ENCODE measurements around the gene DNASE1L2.
"Not testable (repeated sequence)": the region's sequence is repeated elsewhere in the genome, so short reads cannot be mapped to it uniquely, and the experiment has no call there.

The DNASE1L2 gene

DNA sequence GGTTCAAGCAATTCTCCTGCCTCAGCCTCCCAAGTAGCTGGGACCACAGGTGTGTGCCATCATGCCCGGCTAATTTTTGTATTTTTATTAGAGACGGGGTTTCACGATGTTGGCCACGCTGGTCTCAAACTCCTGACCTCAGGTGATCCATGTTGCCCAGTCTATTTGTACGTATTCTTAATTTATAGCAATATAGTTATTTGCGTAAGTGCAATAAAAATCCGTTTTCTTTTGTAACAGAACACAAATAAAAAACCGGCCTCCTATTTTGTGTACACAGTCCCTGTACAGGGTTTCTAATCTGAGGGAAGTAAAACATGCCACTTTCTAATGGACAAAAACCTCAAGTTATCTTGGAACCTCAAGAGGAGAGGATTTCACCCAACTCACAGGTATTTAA is 24.0 kb downstream of the DNASE1L2 start:
- TF ChIP-seq, protein P1, sequence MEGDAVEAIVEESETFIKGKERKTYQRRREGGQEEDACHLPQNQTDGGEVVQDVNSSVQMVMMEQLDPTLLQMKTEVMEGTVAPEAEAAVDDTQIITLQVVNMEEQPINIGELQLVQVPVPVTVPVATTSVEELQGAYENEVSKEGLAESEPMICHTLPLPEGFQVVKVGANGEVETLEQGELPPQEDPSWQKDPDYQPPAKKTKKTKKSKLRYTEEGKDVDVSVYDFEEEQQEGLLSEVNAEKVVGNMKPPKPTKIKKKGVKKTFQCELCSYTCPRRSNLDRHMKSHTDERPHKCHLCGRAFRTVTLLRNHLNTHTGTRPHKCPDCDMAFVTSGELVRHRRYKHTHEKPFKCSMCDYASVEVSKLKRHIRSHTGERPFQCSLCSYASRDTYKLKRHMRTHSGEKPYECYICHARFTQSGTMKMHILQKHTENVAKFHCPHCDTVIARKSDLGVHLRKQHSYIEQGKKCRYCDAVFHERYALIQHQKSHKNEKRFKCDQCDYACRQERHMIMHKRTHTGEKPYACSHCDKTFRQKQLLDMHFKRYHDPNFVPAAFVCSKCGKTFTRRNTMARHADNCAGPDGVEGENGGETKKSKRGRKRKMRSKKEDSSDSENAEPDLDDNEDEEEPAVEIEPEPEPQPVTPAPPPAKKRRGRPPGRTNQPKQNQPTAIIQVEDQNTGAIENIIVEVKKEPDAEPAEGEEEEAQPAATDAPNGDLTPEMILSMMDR (IDR thresholded peaks at IDR 0.05; ENCODE audit: extremely low read depth, insufficient read depth, missing control alignments) = no peak
- no peak for DNase-seq (ENCODE audit: low spot score)
- in situ Hi-C loops (cut with MboI; ENCODE audit: low pct_unique_long_range_greater_than_20kb, low sequenced_read_pairs, unreplicated experiment) = no loop called here

DNA sequence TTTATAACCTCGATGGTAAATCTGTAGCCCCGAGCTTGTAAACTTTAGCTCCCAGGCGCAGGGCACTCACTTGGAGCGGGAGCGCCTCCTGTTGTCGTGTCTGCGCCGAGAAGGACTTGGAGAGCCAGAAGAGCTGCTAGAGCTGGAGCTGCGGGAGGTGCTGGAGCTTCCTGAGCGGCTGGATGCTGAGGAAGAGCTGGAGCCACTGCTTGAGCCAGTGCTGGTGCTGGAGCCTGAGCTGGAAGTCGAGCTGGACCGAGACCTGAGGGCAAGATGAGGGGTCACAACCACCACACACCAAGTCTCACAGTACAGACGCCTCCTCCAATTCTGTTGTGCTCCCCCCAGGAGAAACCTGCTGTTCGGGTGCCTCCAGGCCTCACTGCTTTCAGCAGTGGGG is 26.8 kb downstream of the DNASE1L2 start:
- in situ Hi-C loops (cut with MboI; ENCODE audit: low pct_unique_long_range_greater_than_20kb, low sequenced_read_pairs, unreplicated experiment) = not testable (repeated sequence)

DNA sequence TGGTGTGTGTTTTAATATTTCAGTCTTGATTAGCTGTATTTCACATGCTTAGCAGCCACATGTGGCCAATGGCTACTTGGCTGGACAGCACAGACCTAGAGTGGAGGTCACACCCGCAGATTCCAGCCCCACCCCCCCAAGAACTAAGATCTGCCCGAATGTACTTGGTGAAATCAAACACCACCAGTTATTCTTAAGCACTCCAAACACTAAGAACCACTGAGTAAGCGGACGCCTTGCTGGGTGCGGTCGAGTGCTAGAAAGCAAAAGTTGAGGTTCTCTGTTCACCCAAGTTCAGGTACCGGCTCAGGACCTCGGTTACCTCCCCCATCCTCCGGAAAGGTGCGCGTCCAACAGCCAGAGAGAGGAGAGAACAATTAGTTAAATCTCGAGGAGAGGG is 30.6 kb downstream of the DNASE1L2 start:
- in situ Hi-C loops (cut with MboI; ENCODE audit: low pct_unique_long_range_greater_than_20kb, low sequenced_read_pairs, unreplicated experiment); DNase-seq (ENCODE audit: low spot score): not testable (repeated sequence)

More for the DNA sequence above, 26.8 kb downstream of the DNASE1L2 start:
- not testable (repeated sequence) for DNase-seq (ENCODE audit: low spot score)

DNA sequence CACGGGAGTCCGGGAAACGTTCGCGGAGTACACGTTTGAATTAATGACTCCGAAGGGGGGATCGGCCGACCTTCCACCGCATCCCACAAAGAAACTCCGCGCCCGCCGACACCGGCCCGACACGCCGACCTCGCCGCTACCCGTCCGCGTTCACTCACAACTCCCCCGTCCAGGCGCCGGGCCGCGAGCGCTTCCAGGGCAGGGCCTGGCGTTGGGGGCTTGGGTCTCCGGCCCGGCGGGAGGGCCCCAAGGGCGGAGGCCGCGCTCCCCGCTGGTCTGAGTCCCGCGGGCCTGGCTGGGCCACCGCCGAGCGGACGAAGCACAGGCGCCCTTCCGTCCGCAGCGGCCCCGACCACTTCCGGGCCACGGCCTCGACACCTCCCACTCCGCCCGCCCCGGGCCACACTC is 31.3 kb downstream of the DNASE1L2 start:
- in situ Hi-C loops (cut with MboI; ENCODE audit: low pct_unique_long_range_greater_than_20kb, low sequenced_read_pairs, unreplicated experiment) = not testable (repeated sequence)
- DNase-seq (ENCODE audit: low spot score) = peak; percentile 78

DNA sequence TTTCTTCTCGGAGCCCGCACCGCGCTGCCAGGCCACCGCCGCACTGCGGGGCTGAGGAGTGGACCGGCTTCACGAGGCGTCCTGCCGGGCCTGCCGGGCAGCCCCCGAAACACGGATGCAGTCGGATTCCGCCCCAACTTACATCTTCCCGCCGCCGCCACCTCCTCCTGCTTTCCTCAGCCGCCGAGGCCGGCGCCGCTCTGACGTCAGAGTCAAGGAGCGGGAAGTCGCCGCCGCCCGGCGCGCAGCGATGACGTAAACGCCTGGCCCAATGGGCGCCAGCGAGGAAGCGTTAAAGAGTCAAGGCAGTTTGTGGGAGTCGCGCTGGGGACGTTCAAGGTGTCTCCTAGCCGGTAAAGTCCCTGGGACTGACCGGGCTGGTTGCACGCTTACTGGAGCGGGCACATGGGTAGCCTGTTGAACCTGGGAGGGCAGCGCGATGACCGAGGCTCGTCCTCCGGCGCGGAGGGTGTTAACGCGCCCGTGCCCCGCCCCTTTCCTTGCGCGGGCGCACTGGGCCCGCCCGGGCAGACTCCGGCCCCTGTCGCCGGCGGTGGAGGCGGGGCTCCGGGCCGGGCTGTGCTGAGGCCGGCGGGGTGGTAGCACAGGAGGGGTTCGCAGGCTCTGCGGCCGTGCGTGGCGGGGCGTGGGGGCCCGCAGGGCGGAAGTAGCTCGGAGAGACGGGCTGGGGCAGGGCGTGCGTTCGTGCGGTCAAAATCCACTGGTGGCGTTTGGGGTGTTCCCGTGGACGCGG is 31.8 kb downstream of the DNASE1L2 start, which contains the start of gene RNPS1:
Gene RNPS1 (minus strand): TSS at position 214 of the 754 bp plus-strand sequence. CDS start 3,483 bp downstream, outside the sequence.
- DNase-seq (ENCODE audit: low spot score) = peak; percentile 100
- TF ChIP-seq, protein P1 (IDR thresholded peaks at IDR 0.05; ENCODE audit: extremely low read depth, insufficient read depth, missing control alignments) = no peak
- in situ Hi-C loops (cut with MboI; ENCODE audit: low pct_unique_long_range_greater_than_20kb, low sequenced_read_pairs, unreplicated experiment) = no loop called here

- TF ChIP-seq, protein P1 (IDR thresholded peaks at IDR 0.05; ENCODE audit: extremely low read depth, insufficient read depth, missing control alignments) = no peak
- DNase-seq (ENCODE audit: low spot score) = no peak
- in situ Hi-C loops (cut with MboI; ENCODE audit: low pct_unique_long_range_greater_than_20kb, low sequenced_read_pairs, unreplicated experiment) = no loop called here
Observed at GRCh38 chr16:2270070-2270462, 33.8 kb downstream of the DNASE1L2 start.

- in situ Hi-C loops (cut with MboI; ENCODE audit: low pct_unique_long_range_greater_than_20kb, low sequenced_read_pairs, unreplicated experiment) = no loop called here
- TF ChIP-seq, protein P1 (IDR thresholded peaks at IDR 0.05; ENCODE audit: extremely low read depth, insufficient read depth, missing control alignments) = no peak
- no peak for DNase-seq (ENCODE audit: low spot score)
Observed at GRCh38 chr16:2270588-2271470, 34.6 kb downstream of the DNASE1L2 start.

DNA sequence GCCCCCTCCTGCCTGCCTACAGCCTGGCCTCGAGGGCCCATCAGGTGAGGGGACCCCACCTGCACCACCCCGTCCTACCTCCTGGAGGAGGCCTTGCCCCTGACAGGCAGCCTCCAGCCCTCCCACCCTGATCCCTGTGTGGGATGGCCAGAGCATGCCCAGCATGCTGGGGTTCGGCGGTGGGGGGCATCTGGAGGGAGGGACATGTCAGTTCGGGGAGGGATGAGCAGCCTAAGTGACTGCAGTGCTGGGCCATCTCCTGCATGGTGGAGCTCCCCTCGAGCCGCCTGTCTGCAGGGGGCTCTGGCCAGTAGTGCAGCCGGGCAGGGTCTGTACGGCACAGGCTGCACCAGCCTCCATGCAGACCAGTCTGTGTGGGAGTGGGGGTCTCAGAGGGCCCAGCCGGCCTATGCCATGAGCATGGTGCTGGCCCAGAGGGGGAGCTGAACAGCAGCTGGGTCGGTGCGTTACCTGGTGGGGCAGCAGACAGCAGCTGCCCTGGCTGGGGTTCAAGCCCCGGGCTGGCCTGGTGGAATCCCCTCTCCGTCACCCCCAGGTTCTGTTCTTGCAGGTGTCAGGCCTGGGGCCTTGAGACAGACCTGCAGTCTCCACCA is 35.7 kb downstream of the DNASE1L2 start:
- DNase-seq (ENCODE audit: low spot score) = no peak
- TF ChIP-seq, protein P1 (IDR thresholded peaks at IDR 0.05; ENCODE audit: extremely low read depth, insufficient read depth, missing control alignments) = no peak
- in situ Hi-C loops (cut with MboI; ENCODE audit: low pct_unique_long_range_greater_than_20kb, low sequenced_read_pairs, unreplicated experiment) = no loop called here

All from GM13977 (cell line).